ENCODE data around the gene HMGA1.

- TF ChIP-seq CTCF (conservative IDR thresholded peaks at IDR 0.05; ENCODE audit: low read depth in 2 of 2): no peak
- no peak for TF ChIP-seq POLR2AphosphoS5 (IDR thresholded peaks at IDR 0.05; ENCODE audit: low read depth)
- TF ChIP-seq ETS1 (IDR thresholded peaks at IDR 0.05): no peak
- no peak for TF ChIP-seq REST (IDR thresholded peaks at IDR 0.05; ENCODE audit: unreplicated experiment)
- no peak for TF ChIP-seq EZH2phosphoT487 (IDR thresholded peaks at IDR 0.05; ENCODE audit: unreplicated experiment)
- TF ChIP-seq EZH2 (IDR thresholded peaks at IDR 0.05; ENCODE audit: low read depth, unreplicated experiment): no peak
- no peak for TF ChIP-seq JUNB (IDR thresholded peaks at IDR 0.05; ENCODE audit: unreplicated experiment)
- TF ChIP-seq ZNF114 (CRISPR knock-in tag; IDR thresholded peaks at IDR 0.05): no peak
- TF ChIP-seq CREB1 (CRISPR knock-in tag; IDR thresholded peaks at IDR 0.05; ENCODE audit: low read depth): no peak
- TF ChIP-seq NANOG (IDR thresholded peaks at IDR 0.05; ENCODE audit: borderline replicate concordance): no peak
- TF ChIP-seq STAT1 (IDR thresholded peaks at IDR 0.05; ENCODE audit: unreplicated experiment): no peak
- TF ChIP-seq ZNF331 (CRISPR knock-in tag; IDR thresholded peaks at IDR 0.05; ENCODE audit: low read depth): no peak
- TF ChIP-seq ZNF462 (CRISPR knock-in tag; IDR thresholded peaks at IDR 0.05): no peak
These were observed 38.6 kb downstream of the HMGA1 start for GRCh38 chr6:34275128-34275804.
